Left forelimb (tissue), 1 donor: ENCODE data around the gene BMPR1A.
A peak's percentile ranks its signal among the peaks of the same experiment; 100 is the strongest.

Source experiments
- DNase-seq: peaks from one replicate; pipeline ENCODE4 v3.0.0-alpha.2; 2018; ENCODE audit warnings: low spot score

The BMPR1A gene

GRCh38 chr10:86955501-86956194 lies 199.2 kb downstream of the BMPR1A start:
- no peak for DNase-seq

- DNase-seq, result no peak
Measured at GRCh38 chr10:86956195-86956847, 199.9 kb downstream of the BMPR1A start.

GRCh38 chr10:86956848-86957448 lies 200.5 kb downstream of the BMPR1A start:
- no peak for DNase-seq

GRCh38 chr10:86957471-86958115 lies 201.2 kb downstream of the BMPR1A start, which contains the start of gene MMRN2:
MMRN2 (minus strand) TSS chr10:86957615; CDS start chr10:86957541, 74 bp downstream.
- no peak for DNase-seq

GRCh38 chr10:86958116-86958900 lies 201.9 kb downstream of the BMPR1A start, which contains the start of gene SNCG:
SNCG (plus strand) TSS chr10:86958599; CDS start chr10:86958698, 99 bp downstream.
- no peak for DNase-seq

GRCh38 chr10:86958901-86959736 lies 202.7 kb downstream of the BMPR1A start:
- DNase-seq, result peak; percentile 68

GRCh38 chr10:86959737-86960002 lies 203.3 kb downstream of the BMPR1A start:
- no peak for DNase-seq

GRCh38 chr10:86960003-86960862 lies 203.8 kb downstream of the BMPR1A start:
- DNase-seq, result peak; percentile 64

GRCh38 chr10:86960863-86961434 lies 204.5 kb downstream of the BMPR1A start:
- DNase-seq, result peak; percentile 25

GRCh38 chr10:86961481-86962091 lies 205.2 kb downstream of the BMPR1A start:
- peak; percentile 64 for DNase-seq

GRCh38 chr10:86962136-86962980 lies 205.9 kb downstream of the BMPR1A start:
- peak; percentile 41 for DNase-seq

GRCh38 chr10:86962981-86963310 lies 206.5 kb downstream of the BMPR1A start:
- no peak for DNase-seq

- no peak for DNase-seq
Measured at GRCh38 chr10:86963341-86963919, 207.0 kb downstream of the BMPR1A start.

- DNase-seq, result no peak
Measured at GRCh38 chr10:86964061-86964846, 207.8 kb downstream of the BMPR1A start.

GRCh38 chr10:86964847-86965190 lies 208.4 kb downstream of the BMPR1A start:
- no peak for DNase-seq

- no peak for DNase-seq
Measured at GRCh38 chr10:86965986-86966654, 209.7 kb downstream of the BMPR1A start.

GRCh38 chr10:86967481-86967941 lies 211.1 kb downstream of the BMPR1A start:
- DNase-seq, result no peak
